Neuronal stem cell (in vitro differentiated cells): ENCODE measurements around the gene POU5F1.
"Not testable (repeated sequence)": the region's sequence is repeated elsewhere in the genome, so short reads cannot be mapped to it uniquely, and the experiment has no call there.

ENCODE experiments used
- DNase-seq: peaks from one replicate; pipeline ENCODE4 v3.0.0-alpha.2; 2013; ENCODE audit warnings: low spot score
- H2AFZ ChIP-seq: one replicate; pipeline ENCODE4 v1.6.1; 2013; ENCODE audit warnings: mild to moderate bottlenecking, low read length, inconsistent platforms
- H2AK5ac ChIP-seq: 2 replicates; pipeline ENCODE4 v1.6.1; 2013; ENCODE audit warnings: low read depth, mild to moderate bottlenecking, inconsistent platforms, low read length, moderate library complexity, mixed read lengths
- H2BK120ac ChIP-seq: 2 replicates; pipeline ENCODE4 v1.6.1; 2013; ENCODE audit warnings: low read depth, mild to moderate bottlenecking, inconsistent platforms, low read length, moderate library complexity, mixed read lengths
- H2BK12ac ChIP-seq: one replicate; pipeline ENCODE4 v1.6.1; 2013; ENCODE audit warnings: low read length, inconsistent platforms
- H2BK15ac ChIP-seq: 2 replicates; pipeline ENCODE4 v1.6.1; 2013; ENCODE audit warnings: mild to moderate bottlenecking, low read length, inconsistent platforms, mixed read lengths
- H2BK5ac ChIP-seq: one replicate; pipeline ENCODE4 v1.6.1; 2013; ENCODE audit warnings: inconsistent platforms, mild to moderate bottlenecking, low read length, moderate library complexity
- H3K14ac ChIP-seq: one replicate; pipeline ENCODE4 v1.6.1; 2013; ENCODE audit warnings: low read length, inconsistent platforms
- H3K18ac ChIP-seq: 2 replicates; pipeline ENCODE4 v1.6.1; 2013; ENCODE audit warnings: low read length, inconsistent platforms
- H3K23ac ChIP-seq: 2 replicates; pipeline ENCODE4 v1.6.1; 2013; ENCODE audit warnings: low read depth, mild to moderate bottlenecking, mixed read lengths, low read length, inconsistent platforms; ENCODE audit not compliant: poor library complexity
- H3K27ac ChIP-seq: replicated peaks from 3 replicates; pipeline ENCODE4 v1.5.1; 2013; ENCODE audit warnings: low read length, inconsistent platforms
- H3K27me3 ChIP-seq, 3 experiments: 2 replicates each; pipeline ENCODE4 v1.6.1; 2013; ENCODE audit warnings: low read length in 3 of 3, mild to moderate bottlenecking in 2 of 3, inconsistent platforms in 1 of 3, low read depth in 1 of 3, mixed read lengths in 1 of 3, moderate library complexity in 1 of 3; ENCODE audit not compliant: control insufficient read depth in 3 of 3, insufficient read depth in 3 of 3
- H3K36me3 ChIP-seq, 2 donors: replicated peaks in 1 of 2; 2 replicates each; pipeline ENCODE4 v1.6.1; 2013; ENCODE audit warnings: low read length in 2 of 2; ENCODE audit not compliant: control insufficient read depth in 2 of 2, insufficient read depth in 2 of 2
- H3K4ac ChIP-seq: 2 replicates; pipeline ENCODE4 v1.6.1; 2013; ENCODE audit warnings: inconsistent platforms, mild to moderate bottlenecking, low read length, moderate library complexity
- H3K4me1 ChIP-seq, 2 donors: 1 replicate in 1 of 2; 2 replicates in 1 of 2; pipeline ENCODE4 v1.6.1; 2013; ENCODE audit warnings: low read length in 2 of 2, low read depth in 1 of 2; ENCODE audit not compliant: control insufficient read depth in 2 of 2, insufficient read depth in 1 of 2
- H3K4me2 ChIP-seq: one replicate; pipeline ENCODE4 v1.6.1; 2013; ENCODE audit warnings: mild to moderate bottlenecking, low read length, inconsistent platforms; ENCODE audit not compliant: insufficient read depth, poor library complexity, severe bottlenecking
- H3K4me3 ChIP-seq, 2 donors: 2 replicates each; pipeline ENCODE4 v1.5.1; 2013; ENCODE audit warnings: low read length in 2 of 2, mild to moderate bottlenecking in 2 of 2, inconsistent platforms in 1 of 2, moderate library complexity in 1 of 2
- H3K79me1 ChIP-seq: one replicate; pipeline ENCODE4 v1.6.1; 2013; ENCODE audit warnings: low read depth, mild to moderate bottlenecking, inconsistent platforms, low read length, moderate library complexity
- H3K9ac ChIP-seq: one replicate; pipeline ENCODE4 v1.6.1; 2013; ENCODE audit warnings: mild to moderate bottlenecking, low read depth, low read length, inconsistent platforms; ENCODE audit not compliant: poor library complexity
- H3K9me3 ChIP-seq, 2 donors: replicated peaks in 1 of 2; 2 replicates each; pipeline versions ENCODE3 to v1.6.1; 2013; ENCODE audit warnings: low read length in 2 of 2, mild to moderate bottlenecking in 2 of 2, inconsistent platforms in 1 of 2, low read depth in 1 of 2, mixed read lengths in 1 of 2, moderate library complexity in 1 of 2; ENCODE audit not compliant: control insufficient read depth in 2 of 2, insufficient read depth in 1 of 2
- H4K8ac ChIP-seq: one replicate; pipeline ENCODE4 v1.6.1; 2013; ENCODE audit warnings: low read depth, mild to moderate bottlenecking, inconsistent platforms, low read length, moderate library complexity
- H4K91ac ChIP-seq: one replicate; pipeline ENCODE4 v1.6.1; 2013; ENCODE audit warnings: low read length, low read depth, mild to moderate bottlenecking, inconsistent platforms; ENCODE audit not compliant: poor library complexity
- WGBS, 2 donors: extraction: QIAGEN DNeasy Blood & Tissue Kit; methylation state at CpG; one replicate each; pipeline ENCODE4 v1.1.7; 2013; ENCODE audit warnings: missing lambda C conversion rate in 2 of 2, mixed read lengths in 1 of 2; ENCODE audit not compliant: insufficient read length in 2 of 2, insufficient replicate concordance in 1 of 2; ENCODE audit errors: extremely low coverage in 2 of 2; 5-methylcytosine and 5-hydroxymethylcytosine counted together

Gene POU5F1

DNA sequence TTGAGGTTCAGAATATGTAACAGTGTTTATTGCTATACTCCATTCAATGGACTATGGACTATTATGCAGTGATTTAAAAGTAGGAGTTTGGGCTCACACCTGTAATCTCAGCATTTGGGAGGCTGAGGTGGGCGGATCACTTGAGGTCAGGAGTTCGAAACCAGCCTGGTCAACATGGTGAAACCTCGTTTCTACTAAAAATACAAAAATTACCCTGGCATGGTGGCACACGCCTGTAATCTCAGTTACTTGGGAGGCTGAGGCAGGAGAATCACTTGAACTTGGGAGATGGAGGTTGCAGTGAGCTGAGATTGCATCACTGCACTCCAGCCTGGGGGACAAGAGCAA is 28.6 kb upstream of the POU5F1 start:
- H3K18ac ChIP-seq, H3K36me3 ChIP-seq, H2AFZ ChIP-seq, H3K27ac ChIP-seq, H4K8ac ChIP-seq, H3K23ac ChIP-seq, H3K79me1 ChIP-seq, H2BK5ac ChIP-seq, H4K91ac ChIP-seq, H2BK12ac ChIP-seq, H3K4me3 ChIP-seq, H3K9me3 ChIP-seq, H2BK120ac ChIP-seq, H3K9ac ChIP-seq, DNase-seq, H3K4ac ChIP-seq, H3K4me2 ChIP-seq, H3K27me3 ChIP-seq, H2BK15ac ChIP-seq, H2AK5ac ChIP-seq, H3K14ac ChIP-seq: not testable (repeated sequence)
- peaks cover 4 to 13% of the 10 kb centered on the region in 2 donors for H3K4me1 ChIP-seq
- WGBS, 2 donors: no CpG with 5 or more reads among the region's 4 CpGs

DNA sequence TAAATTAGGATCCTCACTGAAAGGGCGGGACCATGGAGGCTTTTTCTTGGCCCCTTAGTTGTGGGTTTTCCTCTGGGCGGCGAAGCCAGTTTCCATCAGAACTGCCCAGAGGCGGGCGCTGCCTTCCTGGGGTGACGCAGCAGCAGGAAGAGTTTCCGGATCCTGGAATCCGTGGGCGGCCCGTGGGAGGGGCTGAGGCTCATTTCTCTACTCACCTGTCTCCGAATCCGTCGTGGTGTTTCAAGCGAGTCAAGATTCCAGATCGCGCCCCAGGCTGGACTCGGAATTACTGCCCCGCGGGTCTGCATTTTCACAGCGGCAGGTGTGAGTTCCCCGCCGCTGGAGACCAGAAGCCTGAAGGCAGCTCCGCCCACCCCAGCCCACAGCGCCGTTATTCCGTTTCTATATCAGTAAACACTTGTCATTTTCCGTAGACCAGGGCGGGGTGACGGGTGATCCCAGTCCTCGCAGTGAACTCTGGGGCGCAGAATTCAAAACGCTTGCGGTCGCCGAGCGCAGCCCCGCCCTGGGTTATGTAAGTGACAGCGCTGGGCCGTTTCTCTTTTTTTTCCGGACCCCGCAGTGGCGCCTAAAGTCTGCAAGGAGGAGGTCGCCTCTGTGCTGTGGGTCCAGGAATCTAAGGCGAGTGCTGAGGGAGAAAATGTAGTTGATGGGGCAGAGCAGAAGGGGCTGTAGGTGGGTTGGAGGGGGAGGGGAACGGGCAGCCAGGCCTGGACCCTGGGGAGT is 27.2 kb upstream of the POU5F1 start:
- H3K4ac ChIP-seq: no peak overlapping the region
- H2BK15ac ChIP-seq: no peak overlapping the region
- no peak overlapping the region for H2BK12ac ChIP-seq
- H3K9ac ChIP-seq: no peak overlapping the region
- no peaks in the 10 kb centered on the region for H3K36me3 ChIP-seq
- peaks cover 1 to 2% of the 10 kb centered on the region in 2 donors for H3K4me1 ChIP-seq
- peak overlapping the region; percentile 58 for H3K4me2 ChIP-seq
- peaks cover 0 to 4% of the 10 kb centered on the region in 2 donors for H3K9me3 ChIP-seq
- H3K27me3 ChIP-seq: no peaks in the 10 kb centered on the region
- H2AFZ ChIP-seq: peak overlapping the region; percentile 97
- H4K91ac ChIP-seq: no peak overlapping the region
- DNase-seq: peak; percentile 37
- no peak overlapping the region for H3K23ac ChIP-seq
- H3K4me3 ChIP-seq: peak overlapping the region; percentile 60 to 76
- H3K27ac ChIP-seq: peak overlapping the region; percentile 39
- H2BK5ac ChIP-seq: no peak overlapping the region
- whole genome bisulfite sequencing, 2 donors: no CpG with 5 or more reads among the region's 45 CpGs
- no peak overlapping the region for H3K14ac ChIP-seq
- H2BK120ac ChIP-seq: no peak overlapping the region
- H3K79me1 ChIP-seq: peaks cover 2% of the 10 kb centered on the region
- H3K18ac ChIP-seq: peak overlapping the region; percentile 27
- H2AK5ac ChIP-seq: no peak overlapping the region
- no peak overlapping the region for H4K8ac ChIP-seq

DNA sequence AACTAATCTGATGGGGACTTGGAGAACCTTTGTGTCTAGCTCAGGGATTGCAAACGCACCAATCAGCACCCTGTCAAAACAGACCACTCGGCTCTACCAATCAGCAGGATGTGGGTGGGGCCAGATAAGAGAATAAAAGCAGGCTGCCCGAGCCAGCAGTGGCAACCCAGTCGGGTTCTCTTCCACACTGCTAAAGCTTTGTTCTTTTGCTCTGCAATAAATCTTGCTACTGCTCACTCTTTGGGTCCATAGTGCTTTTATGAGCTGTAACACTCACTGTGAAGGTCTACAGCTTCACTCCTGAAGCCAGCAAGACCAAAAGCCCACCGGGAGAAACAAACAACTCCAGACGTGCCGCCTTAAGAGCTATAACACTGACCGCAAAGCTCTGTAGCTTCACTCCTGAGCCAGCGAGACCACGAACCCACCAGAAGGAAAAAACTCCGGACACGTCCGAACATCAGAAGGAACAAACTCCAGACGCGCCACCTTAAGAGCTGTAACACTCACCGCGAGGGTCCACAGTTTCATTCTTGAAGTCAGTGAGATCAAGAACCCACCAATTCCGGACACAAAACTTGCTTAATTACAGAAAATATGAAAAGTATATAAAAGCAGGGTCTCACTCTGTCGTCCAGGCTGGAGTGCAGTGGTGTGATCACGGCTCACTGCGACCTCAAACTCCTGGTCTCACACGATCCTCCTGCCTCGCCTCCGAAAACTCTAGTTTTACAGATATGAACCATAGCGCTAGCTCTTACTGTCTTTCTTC is 26.0 kb upstream of the POU5F1 start:
- H3K18ac ChIP-seq, H3K4me1 ChIP-seq, H3K4ac ChIP-seq, H2BK15ac ChIP-seq, H2AK5ac ChIP-seq, H2BK12ac ChIP-seq, H4K91ac ChIP-seq, H4K8ac ChIP-seq, H3K9me3 ChIP-seq, H3K14ac ChIP-seq, DNase-seq, H3K36me3 ChIP-seq, H3K9ac ChIP-seq, H3K27ac ChIP-seq, H3K23ac ChIP-seq, H2BK5ac ChIP-seq, H3K27me3 ChIP-seq, H2BK120ac ChIP-seq, H3K79me1 ChIP-seq, H3K4me2 ChIP-seq: not testable (repeated sequence)
- peak overlapping the region in 1 of 2 donors; percentile 60 for H3K4me3 ChIP-seq
- peak overlapping the region; percentile 97 for H2AFZ ChIP-seq
- no CpG with 5 or more reads among the region's 25 CpGs for WGBS, 2 donors

GRCh38 chr6:31195308-31195979 is 25.0 kb upstream of the POU5F1 start:
- H2BK12ac ChIP-seq, H3K27me3 ChIP-seq, DNase-seq, H2BK120ac ChIP-seq, H3K4me3 ChIP-seq, H3K9me3 ChIP-seq, H3K4me2 ChIP-seq, H4K8ac ChIP-seq, H2AFZ ChIP-seq, H3K79me1 ChIP-seq, H3K18ac ChIP-seq, H2AK5ac ChIP-seq, H3K36me3 ChIP-seq, H3K9ac ChIP-seq, H2BK5ac ChIP-seq, H4K91ac ChIP-seq, H3K4ac ChIP-seq, H3K14ac ChIP-seq, H2BK15ac ChIP-seq, H3K27ac ChIP-seq, H3K4me1 ChIP-seq, H3K23ac ChIP-seq: not testable (repeated sequence)
- no CpG with 5 or more reads among the region's 41 CpGs for WGBS, 2 donors
